ENCODE measurements around the gene GSTM4.

Gene GSTM4

DNA sequence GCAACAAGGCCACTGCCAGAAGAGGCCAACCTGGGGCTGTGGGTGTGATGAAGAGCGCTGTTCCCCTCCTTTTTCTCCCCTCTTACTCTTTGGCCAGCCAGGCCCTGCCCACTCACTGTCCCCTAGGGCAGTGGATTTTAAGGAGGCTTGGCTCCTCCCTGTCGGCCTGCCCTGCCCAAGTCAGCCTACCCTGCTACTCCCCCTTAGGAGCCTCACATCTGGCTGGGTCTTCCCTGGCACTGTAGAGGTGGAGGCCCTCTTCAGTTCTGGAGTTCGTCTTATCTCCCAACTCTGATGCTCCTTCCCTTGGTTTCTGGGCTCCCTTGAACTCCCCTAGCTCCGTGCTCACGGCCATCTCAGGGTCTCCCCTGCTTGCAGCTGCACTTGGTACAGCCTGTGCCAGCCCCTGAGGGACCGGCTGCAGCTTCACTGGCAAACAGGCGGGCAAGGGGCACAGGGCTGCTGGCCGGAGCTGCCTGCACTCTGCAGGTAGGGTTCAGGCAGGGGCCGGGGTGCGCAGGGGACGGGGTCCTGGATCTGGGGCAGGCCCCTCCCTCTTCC is 32.2 kb upstream of the GSTM4 start:
- H3K4me3 ChIP-seq (ENCODE audit: low read depth, low read length): no peak overlapping the region
- DNase-seq: peak; percentile 10
- H3K9me3 ChIP-seq: no peaks in the 10 kb centered on the region
- H3K4me1 ChIP-seq: peaks cover 42% of the 10 kb centered on the region
- no peaks in the 10 kb centered on the region for H3K27me3 ChIP-seq
- H3K36me3 ChIP-seq: peaks cover 40% of the 10 kb centered on the region
- TF ChIP-seq, protein P1, sequence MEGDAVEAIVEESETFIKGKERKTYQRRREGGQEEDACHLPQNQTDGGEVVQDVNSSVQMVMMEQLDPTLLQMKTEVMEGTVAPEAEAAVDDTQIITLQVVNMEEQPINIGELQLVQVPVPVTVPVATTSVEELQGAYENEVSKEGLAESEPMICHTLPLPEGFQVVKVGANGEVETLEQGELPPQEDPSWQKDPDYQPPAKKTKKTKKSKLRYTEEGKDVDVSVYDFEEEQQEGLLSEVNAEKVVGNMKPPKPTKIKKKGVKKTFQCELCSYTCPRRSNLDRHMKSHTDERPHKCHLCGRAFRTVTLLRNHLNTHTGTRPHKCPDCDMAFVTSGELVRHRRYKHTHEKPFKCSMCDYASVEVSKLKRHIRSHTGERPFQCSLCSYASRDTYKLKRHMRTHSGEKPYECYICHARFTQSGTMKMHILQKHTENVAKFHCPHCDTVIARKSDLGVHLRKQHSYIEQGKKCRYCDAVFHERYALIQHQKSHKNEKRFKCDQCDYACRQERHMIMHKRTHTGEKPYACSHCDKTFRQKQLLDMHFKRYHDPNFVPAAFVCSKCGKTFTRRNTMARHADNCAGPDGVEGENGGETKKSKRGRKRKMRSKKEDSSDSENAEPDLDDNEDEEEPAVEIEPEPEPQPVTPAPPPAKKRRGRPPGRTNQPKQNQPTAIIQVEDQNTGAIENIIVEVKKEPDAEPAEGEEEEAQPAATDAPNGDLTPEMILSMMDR (IDR thresholded peaks at IDR 0.05; ENCODE audit: low read depth, low read length): no peak

DNA sequence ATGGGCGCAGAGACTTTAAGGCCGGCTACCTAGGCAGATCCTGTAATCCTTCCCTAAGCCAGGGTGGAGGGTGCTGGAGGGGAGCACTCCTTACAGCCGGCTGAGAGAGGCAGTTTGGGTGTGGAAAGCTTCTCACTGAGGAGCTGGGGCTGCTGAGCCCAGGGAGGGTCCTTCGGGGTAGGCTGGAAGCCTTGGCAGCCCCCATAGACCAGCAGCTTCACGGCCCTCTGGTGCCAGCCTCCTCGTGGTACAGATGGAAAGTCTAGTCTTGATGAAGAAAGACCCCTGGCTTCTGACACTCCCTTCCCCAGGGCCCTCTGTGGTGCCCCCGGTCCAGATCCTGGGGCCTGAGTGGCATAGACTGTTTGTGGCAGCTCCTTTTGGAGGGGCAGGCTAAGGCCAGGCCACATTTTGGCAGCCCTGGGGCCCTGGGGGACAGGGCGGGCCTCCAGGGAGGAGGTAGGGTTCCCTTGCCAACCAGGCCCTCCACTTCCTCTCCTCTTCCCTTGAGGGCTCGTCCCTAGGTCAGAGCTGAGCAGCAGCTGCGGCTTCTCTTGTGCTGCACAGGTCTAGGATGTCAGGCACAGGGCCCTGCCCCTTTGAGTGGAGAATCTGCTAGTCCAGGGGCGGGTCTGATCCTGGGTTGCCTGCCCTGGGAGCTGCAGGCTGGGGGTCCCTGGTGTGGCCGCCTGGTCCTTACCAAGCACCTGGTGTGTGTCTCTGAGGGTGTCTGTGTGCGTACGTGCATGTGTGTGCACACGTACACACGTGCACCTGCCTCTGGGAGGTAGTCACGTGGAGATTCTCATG is 31.5 kb upstream of the GSTM4 start:
- peak; percentile 55 for DNase-seq
- TF ChIP-seq, protein P1 (IDR thresholded peaks at IDR 0.05; ENCODE audit: low read depth, low read length): no peak
- Histone ChIP-seq H3K4me1 (peaks cover 34% of the 10 kb centered on the region), H3K36me3 (peaks cover 47% of the 10 kb centered on the region), H3K27me3 (no peaks in the 10 kb centered on the region), H3K4me3 (ENCODE audit: low read depth, low read length) (no peak overlapping the region), H3K9me3 (no peaks in the 10 kb centered on the region)

DNA sequence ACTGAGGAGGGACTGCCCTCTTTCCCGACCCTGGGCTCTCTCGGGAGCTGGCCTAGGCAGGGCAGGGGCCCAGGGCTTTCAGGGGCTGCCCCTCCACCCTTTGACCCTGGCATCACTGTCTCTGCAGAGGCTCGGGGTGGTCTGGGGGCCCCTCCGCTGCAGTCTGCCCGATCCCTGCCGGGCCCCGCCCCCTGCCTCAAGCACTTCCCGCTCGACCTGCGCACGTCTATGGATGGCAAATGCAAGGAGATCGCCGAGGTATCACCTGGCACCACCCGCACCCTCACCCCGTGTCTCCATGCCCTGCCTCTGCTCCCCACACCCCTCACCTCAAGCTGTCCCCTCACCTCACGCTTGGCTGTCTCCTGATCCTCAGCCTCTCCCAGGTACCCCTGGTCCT is 30.7 kb upstream of the GSTM4 start:
- H3K36me3 ChIP-seq: peaks cover 55% of the 10 kb centered on the region
- peak; percentile 9 for DNase-seq
- peaks cover 33% of the 10 kb centered on the region for H3K4me1 ChIP-seq
- no peak overlapping the region for H3K4me3 ChIP-seq (ENCODE audit: low read depth, low read length)
- no peaks in the 10 kb centered on the region for H3K27me3 ChIP-seq
- TF ChIP-seq, protein P1 (IDR thresholded peaks at IDR 0.05; ENCODE audit: low read depth, low read length): no peak
- H3K9me3 ChIP-seq: no peaks in the 10 kb centered on the region

DNA sequence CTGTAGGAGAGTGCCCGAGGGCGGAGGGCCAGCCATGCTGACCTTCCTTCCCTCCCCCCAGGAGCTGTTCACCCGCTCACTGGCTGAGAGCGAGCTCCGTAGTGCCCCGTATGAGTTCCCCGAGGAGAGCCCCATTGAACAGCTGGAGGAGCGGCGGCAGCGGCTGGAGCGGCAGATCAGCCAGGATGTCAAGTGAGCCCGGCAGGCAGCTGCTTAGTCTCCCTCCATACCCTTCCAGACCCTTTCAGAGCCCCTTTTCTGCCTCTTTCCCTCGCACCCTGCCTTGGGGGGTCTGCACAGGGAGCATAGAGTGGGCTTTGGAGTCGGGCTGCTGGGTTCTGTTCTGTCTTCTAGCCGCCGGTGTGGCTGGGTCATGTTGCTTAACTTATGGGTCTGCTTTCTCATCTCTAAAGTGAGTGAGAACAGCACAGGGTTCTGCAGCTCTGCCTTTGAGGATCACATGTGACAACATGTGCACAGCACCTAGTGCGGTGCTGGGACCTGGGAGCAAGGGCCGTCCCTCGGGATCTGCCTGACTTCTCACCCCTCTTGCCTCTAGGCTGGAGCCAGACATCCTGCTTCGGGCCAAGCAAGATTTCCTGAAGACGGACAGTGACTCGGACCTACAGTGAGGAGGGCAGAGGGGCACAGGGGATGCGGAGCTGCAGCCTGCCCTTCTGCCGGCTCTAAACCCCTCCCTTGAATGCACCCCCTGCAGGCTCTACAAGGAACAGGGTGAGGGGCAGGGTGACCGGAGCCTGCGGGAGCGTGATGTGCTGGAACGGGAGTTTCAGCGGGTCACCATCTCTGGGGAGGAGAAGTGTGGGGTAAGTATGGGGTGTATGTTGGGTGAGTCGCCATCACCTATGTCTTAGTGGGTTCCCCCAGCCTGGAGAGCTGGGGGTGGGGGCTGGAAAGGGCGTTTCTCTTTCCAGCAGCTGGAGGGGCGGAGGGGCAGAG is 30.0 kb upstream of the GSTM4 start:
- Histone ChIP-seq H3K9me3 (no peaks in the 10 kb centered on the region), H3K4me1 (peaks cover 36% of the 10 kb centered on the region), H3K36me3 (peaks cover 59% of the 10 kb centered on the region), H3K27me3 (no peaks in the 10 kb centered on the region), H3K4me3 (ENCODE audit: low read depth, low read length) (no peak overlapping the region)
- peak; percentile 27 for DNase-seq
- TF ChIP-seq, protein P1 (IDR thresholded peaks at IDR 0.05; ENCODE audit: low read depth, low read length): no peak

DNA sequence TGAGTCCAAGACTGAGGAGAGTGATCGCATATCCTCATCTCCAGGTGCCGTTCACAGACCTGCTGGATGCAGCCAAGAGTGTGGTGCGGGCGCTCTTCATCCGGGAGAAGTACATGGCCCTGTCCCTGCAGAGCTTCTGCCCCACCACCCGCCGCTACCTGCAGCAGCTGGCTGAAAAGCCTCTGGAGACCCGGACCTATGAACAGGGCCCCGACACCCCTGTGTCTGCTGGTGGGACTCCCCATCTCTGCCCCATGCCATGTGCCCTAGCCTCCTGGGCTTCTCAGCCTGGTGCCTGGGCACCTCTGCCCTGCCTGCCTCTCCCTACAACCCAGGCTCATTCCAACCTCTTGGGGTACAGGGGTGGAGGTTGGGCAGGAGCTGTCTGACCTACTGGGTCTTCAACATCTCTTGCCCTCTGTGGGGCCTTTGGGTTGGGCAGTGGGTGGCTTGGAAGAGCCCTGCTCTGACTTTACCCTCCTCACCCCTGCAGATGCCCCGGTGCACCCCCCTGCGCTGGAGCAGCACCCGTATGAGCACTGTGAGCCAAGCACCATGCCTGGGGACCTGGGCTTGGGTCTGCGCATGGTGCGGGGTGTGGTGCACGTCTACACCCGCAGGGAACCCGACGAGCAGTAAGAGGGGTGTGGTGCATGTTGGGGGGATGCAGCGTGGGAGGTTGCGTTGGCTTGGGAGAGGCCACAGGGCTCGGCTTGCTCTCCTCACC is 29.1 kb upstream of the GSTM4 start:
- TF ChIP-seq, protein P1 (IDR thresholded peaks at IDR 0.05; ENCODE audit: low read depth, low read length): no peak
- DNase-seq: no peak
- Histone ChIP-seq H3K9me3 (no peaks in the 10 kb centered on the region), H3K4me3 (ENCODE audit: low read depth, low read length) (no peak overlapping the region), H3K4me1 (peaks cover 45% of the 10 kb centered on the region), H3K36me3 (peaks cover 67% of the 10 kb centered on the region), H3K27me3 (no peaks in the 10 kb centered on the region)
